PC-9 (cell line): Measurements from ENCODE around the gene GPS1. TPM values are rescaled to one million over a fixed set of nuclear protein-coding genes. Genes with fewer than 3 reads are reported as not detected.
A peak's percentile ranks its signal among the peaks of the same experiment; 100 is the strongest.

ENCODE experiments used
- BruUV-seq: library from RNA; stranded (reverse); fragments of 400-500 nt; replicated peaks from 2 replicates; lab custom pipeline; 2021; lab: Mats Ljungman, UMichigan
- CTCF ChIA-PET: fragments of 300-600 bp; sonication (Branson Sonifier 250); formaldehyde crosslinking; loops from one replicate; lab custom pipeline; 2022; ENCODE audit warnings: antibody characterized with exemption; lab: Charles Lee
- POLR2A ChIA-PET: fragments of 300-600 bp; sonication (Branson Sonifier 250); formaldehyde crosslinking; loops from one replicate; lab custom pipeline; 2022; ENCODE audit warnings: antibody characterized with exemption; ENCODE audit not compliant: unreplicated experiment; lab: Charles Lee
- DNase-seq, 2 experiments: peaks; one replicate each; pipeline versions ENCODE4 v3.0.0 to v3.0.0-alpha.2; 2015 to 2022; ENCODE audit warnings: mixed read lengths in 1 of 2
- H2AFZ ChIP-seq: fragments of 200-600 bp; sonication (generic); 2 replicates; pipeline ENCODE4 v1.8.1; 2017; ENCODE audit warnings: antibody characterized with exemption
- H3F3A ChIP-seq: fragments of 200-600 bp; sonication (generic); 2 replicates; pipeline ENCODE4 v1.8.1; 2017; ENCODE audit warnings: antibody characterized with exemption, mild to moderate bottlenecking, low read depth; ENCODE audit not compliant: insufficient read depth
- H3K27ac ChIP-seq: fragments of 200-600 bp; sonication (generic); 2 replicates; pipeline ENCODE4 v1.6.1; 2016; ENCODE audit warnings: mixed run types
- H3K27me3 ChIP-seq: fragments of 200-600 bp; sonication (generic); 2 replicates; pipeline ENCODE4 v1.6.1; 2016; ENCODE audit warnings: low read depth, mixed run types; ENCODE audit not compliant: insufficient read depth
- H3K36me3 ChIP-seq: fragments of 200-600 bp; sonication (generic); 2 replicates; pipeline ENCODE4 v1.6.1; 2016; ENCODE audit warnings: low read depth, mixed run types
- H3K4me1 ChIP-seq: fragments of 200-600 bp; sonication (generic); replicated peaks from 2 replicates; pipeline ENCODE4 v1.6.1; 2016; ENCODE audit warnings: mixed run types; ENCODE audit not compliant: insufficient read depth
- H3K4me2 ChIP-seq: fragments of 200-600 bp; sonication (generic); 2 replicates; pipeline ENCODE4 v1.6.1; 2017; ENCODE audit warnings: mixed run types
- H3K4me3 ChIP-seq: fragments of 200-600 bp; sonication (generic); 2 replicates; pipeline ENCODE4 v1.6.1; 2016; ENCODE audit warnings: mixed run types
- H3K79me2 ChIP-seq: fragments of 200-600 bp; sonication (generic); 2 replicates; pipeline ENCODE4 v1.6.1; 2017; ENCODE audit warnings: low read depth, mixed run types
- H3K9me2 ChIP-seq: fragments of 200-600 bp; sonication (generic); 2 replicates; pipeline ENCODE4 v1.8.1; 2017; ENCODE audit warnings: mild to moderate bottlenecking; ENCODE audit not compliant: insufficient read depth
- H3K9me3 ChIP-seq: fragments of 200-600 bp; sonication (generic); 2 replicates; pipeline ENCODE4 v1.8.1; 2016; ENCODE audit warnings: low read depth; ENCODE audit not compliant: insufficient read depth
- H4K20me1 ChIP-seq: fragments of 200-600 bp; sonication (generic); 2 replicates; pipeline ENCODE4 v1.8.1; 2017; ENCODE audit not compliant: insufficient read depth
- CTCF ChIP-seq: fragments of 200-600 bp; sonication (generic); conservative IDR thresholded peaks from 2 replicates; pipeline ENCODE4 v1.6.1; 2017; ENCODE audit warnings: mixed run types, antibody characterized with exemption, mild to moderate bottlenecking, moderate library complexity
- EZH2 ChIP-seq: fragments of 200-600 bp; sonication (generic); IDR thresholded peaks from 2 replicates; pipeline ENCODE4 v1.8.0; 2017; ENCODE audit warnings: antibody characterized with exemption, low read depth
- intact Hi-C: fragments of 100-400 bp; cut with micrococcal nuclease; formaldehyde crosslinking; loops from one replicate; pipeline ENCODE4 v1.10.0; 2022; ENCODE audit not compliant: unreplicated experiment
- total RNA-seq: library from RNA; stranded (reverse); gene quantifications from 2 replicates; pipeline ENCODE4 v1.2.3, GENCODE V29; 2021

Gene GPS1
- total RNA-seq, 1 experiment from 2014 or later: 121 TPM

- H3K36me3 ChIP-seq: no peaks in the 10 kb centered on the region
- H3K4me3 ChIP-seq: peak overlapping the region; percentile 67
- no peak overlapping the region for H2AFZ ChIP-seq
- peaks cover 16% of the 10 kb centered on the region for H3F3A ChIP-seq
- peaks cover 21% of the 10 kb centered on the region for H3K4me1 ChIP-seq
- intact Hi-C loops: loop anchor here (5.0 kb wide), 1 partner anchor 59 kb away; the partner anchor contains the start of gene DCXR
- no peak overlapping the region for H3K27ac ChIP-seq
- peaks cover 49% of the 10 kb centered on the region for H3K79me2 ChIP-seq
- peak overlapping the region; percentile 91 for H3K4me2 ChIP-seq
- DNase-seq: peak; percentile 52 to 59
- peaks cover 37% of the 10 kb centered on the region for H4K20me1 ChIP-seq
- H3K9me3 ChIP-seq: no peaks in the 10 kb centered on the region
- POLR2A ChIA-PET: interaction anchor here (0.6 to 1.1 kb wide), 2 partner anchors 11 to 22 kb away, joined by 5 to 10 read pairs; no protein-coding TSS in a partner anchor
- no peaks in the 10 kb centered on the region for H3K9me2 ChIP-seq
- CTCF ChIA-PET: interaction anchor here (0.5 kb wide), 1 partner anchor 11 kb away, joined by 3 read pairs; no protein-coding TSS in a partner anchor
- H3K27me3 ChIP-seq: no peaks in the 10 kb centered on the region
- no peak for TF ChIP-seq CTCF
- no peak for TF ChIP-seq EZH2
- no TSS peak for BruUV-seq
Measured at GRCh38 chr17:82095777-82096708, 44.3 kb downstream of the GPS1 start.

- H3K4me1 ChIP-seq: peaks cover 28% of the 10 kb centered on the region
- H3K9me3 ChIP-seq: no peaks in the 10 kb centered on the region
- H3K79me2 ChIP-seq: peaks cover 46% of the 10 kb centered on the region
- no peaks in the 10 kb centered on the region for H3K9me2 ChIP-seq
- H3K27me3 ChIP-seq: no peaks in the 10 kb centered on the region
- CTCF ChIA-PET: no interaction called here
- peak overlapping the region; percentile 67 for H3K4me3 ChIP-seq
- no TSS peak for BruUV-seq
- H3K4me2 ChIP-seq: peak overlapping the region; percentile 91
- intact Hi-C loops: loop anchor here (5.0 kb wide), 1 partner anchor 59 kb away; the partner anchor contains the start of gene DCXR
- DNase-seq: no peak
- peaks cover 21% of the 10 kb centered on the region for H3F3A ChIP-seq
- H2AFZ ChIP-seq: no peak overlapping the region
- no peak overlapping the region for H3K27ac ChIP-seq
- no peaks in the 10 kb centered on the region for H3K36me3 ChIP-seq
- POLR2A ChIA-PET: no interaction called here
- peaks cover 35% of the 10 kb centered on the region for H4K20me1 ChIP-seq
- no peak for TF ChIP-seq CTCF
- no peak for TF ChIP-seq EZH2
Measured at GRCh38 chr17:82096709-82097183, 45.0 kb downstream of the GPS1 start.

- Histone ChIP-seq H3K4me3 (peak overlapping the region; percentile 67), H3K27ac (peak overlapping the region; percentile 39; the same call in 1 of the 2 replicates), H3K9me3 (no peaks in the 10 kb centered on the region), H4K20me1 (peaks cover 35% of the 10 kb centered on the region), H3K27me3 (no peaks in the 10 kb centered on the region), H2AFZ (no peak overlapping the region), H3F3A (peaks cover 21% of the 10 kb centered on the region), H3K9me2 (no peaks in the 10 kb centered on the region), H3K79me2 (peaks cover 41% of the 10 kb centered on the region), H3K36me3 (no peaks in the 10 kb centered on the region), H3K4me2 (peak overlapping the region; percentile 91), H3K4me1 (peaks cover 34% of the 10 kb centered on the region)
- ChIA-PET POLR2A (interaction anchor here (0.6 to 0.8 kb wide), 2 partner anchors 16 to 631 kb away, joined by 3 to 12 read pairs; no protein-coding TSS in a partner anchor), CTCF (interaction anchor here (1.5 kb wide), 1 partner anchor 60 kb away, joined by 3 read pairs; the partner anchor contains the start of gene DCXR)
- intact Hi-C loops: loop anchor here (5.0 kb wide), 1 partner anchor 60 kb away; the partner anchor contains the start of gene DCXR
- TF ChIP-seq CTCF (no peak), EZH2 (no peak)
- BruUV-seq: TSS peak; percentile 58
- DNase-seq: peak; percentile 37 to 77
Measured at GRCh38 chr17:82097184-82097918, 45.7 kb downstream of the GPS1 start.
